Measurements from ENCODE around the gene ERCC6. TPM values are rescaled to one million over a fixed set of nuclear protein-coding genes. Genes with fewer than 3 reads are reported as not detected.

The ERCC6 gene
- total RNA-seq, 4 donors from 2014 or later: 17.9 to 33.0 (median 26.5) TPM

DNA sequence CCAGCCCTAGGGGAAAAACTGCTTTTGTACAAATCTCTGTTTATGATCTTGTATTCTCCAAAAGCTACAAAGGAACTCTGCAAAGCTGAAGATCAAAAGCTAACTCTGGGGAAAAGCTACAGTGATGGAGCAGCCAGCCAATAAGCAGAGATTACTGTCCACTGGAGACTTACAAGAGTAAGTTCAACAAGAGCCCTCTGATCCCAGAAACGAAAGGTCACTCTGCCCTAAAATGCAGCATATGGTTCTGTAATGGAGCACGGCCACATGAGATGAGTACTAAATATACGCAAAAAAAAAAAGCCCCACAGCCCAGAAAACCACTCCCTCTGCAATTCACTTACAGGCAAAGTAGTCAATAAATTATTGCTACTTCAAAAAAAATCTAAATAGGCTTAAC, 60.1 kb downstream of the ERCC6 start:
- H3K9me3 ChIP-seq: no peaks in the 10 kb centered on the region
- no peak overlapping the region for H3K4me3 ChIP-seq
- TF ChIP-seq CTCF (IDR thresholded peaks at IDR 0.05): no peak
- H3K27ac ChIP-seq: no peak overlapping the region
- no peaks in the 10 kb centered on the region for H3K27me3 ChIP-seq
- H3K36me3 ChIP-seq: peaks cover 0 to 61% (median 0%) of the 10 kb centered on the region in 3 donors
- no peaks in the 10 kb centered on the region for H3K4me1 ChIP-seq
- DNase-seq: no peak

DNA sequence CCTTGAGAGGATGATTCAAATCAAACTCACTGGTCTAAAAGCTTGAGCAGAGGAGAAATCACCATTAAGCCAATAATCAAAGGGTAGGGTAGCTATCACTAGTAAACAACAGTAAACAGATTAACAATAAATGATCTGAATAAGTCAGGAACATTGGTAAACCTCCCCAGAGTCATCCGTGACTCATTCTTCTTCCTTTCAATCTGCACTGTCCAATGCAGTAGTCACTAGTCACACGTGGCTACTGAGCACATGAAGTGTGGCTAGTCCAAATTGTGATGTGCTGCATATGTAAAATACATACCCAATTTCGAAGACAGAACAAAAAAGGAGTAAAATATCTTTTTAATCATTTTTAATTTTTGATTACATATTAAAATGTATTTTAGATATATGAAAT, 64.0 kb downstream of the ERCC6 start:
- TF ChIP-seq POLR2A (IDR thresholded peaks at IDR 0.05) (no peak), CTCF (IDR thresholded peaks at IDR 0.05) (no peak)
- Histone ChIP-seq H3K4me1 (no peaks in the 10 kb centered on the region), H3K4me3 (no peak overlapping the region), H3K27ac (no peak overlapping the region), H3K27me3 (no peaks in the 10 kb centered on the region), H3K36me3 (peaks cover 0 to 88% (median 4%) of the 10 kb centered on the region in 3 donors), H3K9me3 (no peaks in the 10 kb centered on the region)
- DNase-seq: no peak

GRCh38 chr10:49471532-49471931, 67.4 kb downstream of the ERCC6 start:
- no peak overlapping the region for H3K4me3 ChIP-seq
- H3K27ac ChIP-seq: no peak overlapping the region
- H3K36me3 ChIP-seq: peaks cover 0 to 99% (median 4%) of the 10 kb centered on the region in 3 donors
- no peaks in the 10 kb centered on the region for H3K27me3 ChIP-seq
- no peak for DNase-seq
- H3K4me1 ChIP-seq: no peaks in the 10 kb centered on the region
- TF ChIP-seq POLR2A (IDR thresholded peaks at IDR 0.05) (no peak), CTCF (IDR thresholded peaks at IDR 0.05) (no peak)
- no peaks in the 10 kb centered on the region for H3K9me3 ChIP-seq

- no peak for DNase-seq
- peaks cover 0 to 60% (median 3%) of the 10 kb centered on the region in 3 donors for H3K36me3 ChIP-seq
- no peaks in the 10 kb centered on the region for H3K9me3 ChIP-seq
- H3K4me1 ChIP-seq: no peaks in the 10 kb centered on the region
- TF ChIP-seq POLR2A (IDR thresholded peaks at IDR 0.05) (no peak), CTCF (IDR thresholded peaks at IDR 0.05) (no peak)
- no peak overlapping the region for H3K4me3 ChIP-seq
- no peak overlapping the region for H3K27ac ChIP-seq
- H3K27me3 ChIP-seq: no peaks in the 10 kb centered on the region
These were observed 73.2 kb downstream of the ERCC6 start for GRCh38 chr10:49465736-49466135.

Other genes starting within 250 kb of the ERCC6 start
- gene C10orf71, start 240.0 kb downstream of the ERCC6 start, total RNA-seq: not detected
- gene DRGX, start 143.0 kb downstream of the ERCC6 start, total RNA-seq: not detected
- under 1 TPM in 1 of 4 donors, not detected in 3; 0.47 TPM for gene SLC18A3, start 71.2 kb upstream of the ERCC6 start, total RNA-seq
- gene CHAT, start 74.9 kb upstream of the ERCC6 start, total RNA-seq: 1 to 10 TPM in 3 of 4 donors, not detected in 1; 2.1 to 3.8 (median 3.4) TPM
- not detected for gene C10orf53, start 140.5 kb upstream of the ERCC6 start, total RNA-seq
- 1 to 10 TPM; 1.7 to 4.3 (median 3.0) TPM for gene OGDHL, start 223.2 kb upstream of the ERCC6 start, total RNA-seq

All from Peyer's patch (tissue), 4 donors.